Uterus (tissue), 4 donors: ENCODE data around the gene KAT2A. TPM values are rescaled to one million over a fixed set of nuclear protein-coding genes. Genes with fewer than 3 reads are reported as not detected.
"Not testable (repeated sequence)": the region's sequence is repeated elsewhere in the genome, so short reads cannot be mapped to it uniquely, and the experiment has no call there.

Source experiments
- DNase-seq, 2 donors: peaks; one replicate each; pipeline ENCODE4 v3.0.0-alpha.2; 2019 to 2020
- H3K27ac ChIP-seq, 2 donors: fragments of 200-600 bp; sonication (generic); 1 replicate in 1 of 2; 2 replicates in 1 of 2; pipeline ENCODE4 v1.5.1; 2016 to 2018
- H3K27me3 ChIP-seq, 2 donors: fragments of 200-600 bp; sonication (generic); one replicate each; pipeline ENCODE4 v1.5.1; 2018 to 2019; ENCODE audit warnings: control low read depth in 1 of 2
- H3K36me3 ChIP-seq, 2 donors: fragments of 200-600 bp; sonication (generic); one replicate each; pipeline ENCODE4 v1.5.1; 2019; ENCODE audit warnings: control low read depth in 1 of 2
- H3K4me1 ChIP-seq, 2 donors: fragments of 200-600 bp; sonication (generic); one replicate each; pipeline ENCODE4 v1.5.1; 2018 to 2019; ENCODE audit warnings: control low read depth in 1 of 2
- H3K4me3 ChIP-seq, 2 donors: fragments of 200-600 bp; sonication (generic); 1 replicate in 1 of 2; 2 replicates in 1 of 2; pipeline ENCODE4 v1.5.1; 2018 to 2019; ENCODE audit warnings: mild to moderate bottlenecking in 1 of 2
- H3K9me3 ChIP-seq, 2 donors: fragments of 200-600 bp; sonication (generic); one replicate each; pipeline ENCODE4 v1.5.1; 2019; ENCODE audit warnings: control low read depth in 1 of 2
- CTCF ChIP-seq, 4 experiments: fragments of 200-600 bp in 2 of 4; fragments of 450-650 bp in 2 of 4; sonication (generic) in 2 of 4; IDR thresholded peaks; one replicate each; pipeline ENCODE4 v1.5.1; 2016 to 2019; ENCODE audit warnings: antibody characterized with exemption in 4 of 4, mild to moderate bottlenecking in 2 of 4, moderate library complexity in 1 of 4
- POLR2A ChIP-seq, 2 donors: fragments of 450-650 bp; IDR thresholded peaks; one replicate each; pipeline ENCODE4 v1.6.1; 2016; ENCODE audit warnings: antibody characterized with exemption in 2 of 2, mild to moderate bottlenecking in 1 of 2, moderate library complexity in 1 of 2
- intact Hi-C: fragments of 100-400 bp; cut with DNase I; formaldehyde crosslinking; loops from one replicate; pipeline ENCODE4 v1.15.1; 2023; ENCODE audit warnings: low total_unique reads
- total RNA-seq, 4 donors: library from RNA; depleted of rRNA in 3 of 4; stranded (reverse); fragments of >200 nt in 3 of 4; gene quantifications; one replicate each; pipeline versions ENCODE4 v1.1.0 to v1.2.4, GENCODE V29; 2014 to 2023
- donor health status: DM: yes; HTN: yes; CAD: no.

KAT2A gene
- total RNA-seq, 4 donors from 2014 or later, result 20.9 to 80.9 (median 39.2) TPM

- no peak for TF ChIP-seq CTCF (IDR thresholded peaks at IDR 0.05)
- TF ChIP-seq POLR2A (IDR thresholded peaks at IDR 0.05), result no peak
- Histone ChIP-seq H3K4me1 (peaks cover 0 to 13% of the 10 kb centered on the region in 2 donors), H3K36me3 (no peaks in the 10 kb centered on the region), H3K9me3 (no peaks in the 10 kb centered on the region), H3K4me3 (no peak overlapping the region), H3K27ac (no peak overlapping the region), H3K27me3 (no peaks in the 10 kb centered on the region)
- no peak for DNase-seq
- intact Hi-C loops, result no loop called here
These were observed 20.2 kb upstream of the KAT2A start for GRCh38 chr17:42141382-42141781.

- intact Hi-C loops, H3K9me3 ChIP-seq, H3K27me3 ChIP-seq, H3K36me3 ChIP-seq, H3K27ac ChIP-seq, DNase-seq, H3K4me3 ChIP-seq: not testable (repeated sequence)
- peaks cover 0 to 13% of the 10 kb centered on the region in 2 donors for H3K4me1 ChIP-seq
These were observed 19.5 kb upstream of the KAT2A start for GRCh38 chr17:42140690-42141089.

- Histone ChIP-seq H3K9me3 (no peaks in the 10 kb centered on the region), H3K27ac (peak overlapping the region in 1 of 2 donors; percentile 18), H3K4me1 (peaks cover 0 to 13% of the 10 kb centered on the region in 2 donors), H3K36me3 (no peaks in the 10 kb centered on the region), H3K27me3 (no peaks in the 10 kb centered on the region), H3K4me3 (no peak overlapping the region)
- intact Hi-C loops, result no loop called here
- no peak for TF ChIP-seq CTCF (IDR thresholded peaks at IDR 0.05)
- no peak for TF ChIP-seq POLR2A (IDR thresholded peaks at IDR 0.05)
- DNase-seq, result no peak
These were observed 17.8 kb upstream of the KAT2A start for GRCh38 chr17:42138749-42139492.

- H3K36me3 ChIP-seq, result no peaks in the 10 kb centered on the region
- no peak for DNase-seq
- no peak overlapping the region for H3K4me3 ChIP-seq
- TF ChIP-seq POLR2A (IDR thresholded peaks at IDR 0.05), result no peak
- no peak for TF ChIP-seq CTCF (IDR thresholded peaks at IDR 0.05)
- no peaks in the 10 kb centered on the region for H3K9me3 ChIP-seq
- H3K4me1 ChIP-seq, result peaks cover 0 to 13% of the 10 kb centered on the region in 2 donors
- intact Hi-C loops, result no loop called here
- peak overlapping the region in 1 of 2 donors; percentile 69 for H3K27ac ChIP-seq
- H3K27me3 ChIP-seq, result no peaks in the 10 kb centered on the region
These were observed 15.5 kb upstream of the KAT2A start for GRCh38 chr17:42136654-42137051.

GRCh38 chr17:42135664-42136653 lies 14.8 kb upstream of the KAT2A start:
- Histone ChIP-seq H3K36me3 (no peaks in the 10 kb centered on the region), H3K27ac (peak overlapping the region; percentile 15 to 69), H3K4me1 (peaks cover 0 to 13% of the 10 kb centered on the region in 2 donors), H3K9me3 (no peaks in the 10 kb centered on the region), H3K4me3 (no peak overlapping the region), H3K27me3 (no peaks in the 10 kb centered on the region)
- intact Hi-C loops, result no loop called here
- TF ChIP-seq POLR2A (IDR thresholded peaks at IDR 0.05) (no peak), CTCF (IDR thresholded peaks at IDR 0.05) (no peak)
- peak in 1 of 2 donors; percentile 64 for DNase-seq
